T-cell (primary cell): Measurements from ENCODE around the gene RHBG. TPM values are rescaled to one million over a fixed set of nuclear protein-coding genes. Genes with fewer than 3 reads are reported as not detected.

ENCODE experiments used
- ATAC-seq, 4 experiments: fragments of 200-7000 bp in 3 of 4; fragments of 150-1000 bp in 1 of 4; cut with Tn5 transposase; replicated peaks in 1 of 4; 1 replicate in 3 of 4; 2 replicates in 1 of 4; pipeline ENCODE4 v1.10.0; 2021; ENCODE audit warnings: moderate library complexity in 3 of 4, mild to moderate bottlenecking in 2 of 4, moderate number of reproducible peaks in 1 of 4
- CTCF ChIA-PET, 2 donors: fragments of 300-600 bp; sonication (Branson Sonifier 250); formaldehyde crosslinking; loops; one replicate each; lab custom pipeline; 2022; ENCODE audit warnings: antibody characterized with exemption in 2 of 2; lab: Charles Lee
- POLR2A ChIA-PET, 2 donors: fragments of 300-600 bp; sonication (Branson Sonifier 250); formaldehyde crosslinking; loops; one replicate each; lab custom pipeline; 2022; ENCODE audit warnings: antibody characterized with exemption in 2 of 2; lab: Charles Lee
- DNase-seq, 35 experiments: peaks; one replicate each; pipeline versions ENCODE4 v3.0.0 to v3.0.0-alpha.2; 2013 to 2023
- H3K27ac ChIP-seq: one replicate; pipeline ENCODE4 v1.5.1; 2013; ENCODE audit warnings: low read length
- H3K27me3 ChIP-seq, 2 experiments: replicated peaks in 1 of 2; 1 replicate in 1 of 2; 2 replicates in 1 of 2; pipeline versions ENCODE4 v1.6.1 to v1.7.0; 2013; ENCODE audit warnings: low read length in 1 of 2, mixed read lengths in 1 of 2; ENCODE audit not compliant: control insufficient read depth in 2 of 2, insufficient read depth in 2 of 2; ENCODE audit errors: extremely low read depth in 1 of 2
- H3K36me3 ChIP-seq, 2 donors: 1 replicate in 1 of 2; 2 replicates in 1 of 2; pipeline versions ENCODE4 v1.6.1 to v1.7.0; 2013; ENCODE audit warnings: low read length in 1 of 2; ENCODE audit not compliant: control insufficient read depth in 2 of 2, insufficient read depth in 1 of 2; ENCODE audit errors: extremely low read depth in 1 of 2
- H3K4me1 ChIP-seq, 2 experiments: 1 replicate in 1 of 2; 2 replicates in 1 of 2; pipeline versions ENCODE4 v1.6.1 to v1.7.0; 2013; ENCODE audit warnings: low read length in 2 of 2, mixed read lengths in 1 of 2; ENCODE audit not compliant: insufficient read depth in 2 of 2, control insufficient read depth in 1 of 2; ENCODE audit errors: extremely low read depth in 1 of 2
- H3K4me3 ChIP-seq, 2 donors: 1 replicate in 1 of 2; 2 replicates in 1 of 2; pipeline versions ENCODE4 v1.5.1 to v1.7.0; 2013; ENCODE audit warnings: mild to moderate bottlenecking in 2 of 2, low read length in 1 of 2, moderate library complexity in 1 of 2; ENCODE audit not compliant: control insufficient read depth in 1 of 2; ENCODE audit errors: extremely low read depth in 1 of 2
- H3K9me3 ChIP-seq: 2 replicates; pipeline ENCODE4 v1.7.0; 2013
- H3K27ac Mint-ChIP-seq, 2 donors: one replicate each; pipeline ENCODE4 v1.8.0; 2020 to 2021; ENCODE audit warnings: mild to moderate bottlenecking in 2 of 2, mixed read lengths in 2 of 2
- H3K27me3 Mint-ChIP-seq, 2 donors: one replicate each; pipeline ENCODE4 v1.8.0; 2021 to 2022; ENCODE audit warnings: mixed read lengths in 2 of 2
- H3K36me3 Mint-ChIP-seq: one replicate; pipeline ENCODE4 v1.8.0; 2021; ENCODE audit warnings: mixed read lengths
- H3K4me1 Mint-ChIP-seq, 3 donors: one replicate each; pipeline ENCODE4 v1.8.0; 2020 to 2022; ENCODE audit warnings: mixed read lengths in 3 of 3, mild to moderate bottlenecking in 1 of 3
- H3K4me3 Mint-ChIP-seq, 3 donors: one replicate each; pipeline ENCODE4 v1.8.0; 2020 to 2022; ENCODE audit warnings: mild to moderate bottlenecking in 3 of 3, mixed read lengths in 3 of 3, moderate library complexity in 3 of 3
- H3K9me3 Mint-ChIP-seq, 3 donors: one replicate each; pipeline ENCODE4 v1.8.0; 2020 to 2022; ENCODE audit warnings: mixed read lengths in 3 of 3
- WGBS: methylation state at CpG from one replicate; pipeline ENCODE4 v1.1.5; 2013; ENCODE audit warnings: missing lambda C conversion rate; ENCODE audit not compliant: insufficient coverage; 5-methylcytosine and 5-hydroxymethylcytosine counted together
- total RNA-seq, 35 experiments: library from RNA in 6 of 35; stranded (reverse) in 6 of 35; fragments of 120-200 nt in 1 of 35; gene quantifications; one replicate each; pipeline versions ENCODE4 v1.2.1 to v1.2.4 and lab custom pipeline; 2013 to 2026

RHBG gene
- total RNA-seq, 5 donors from 2014 or later (not counting 1 experiment from before 2014, with no cell fraction given), result 0.35 TPM; not detected in 4

- H3K9me3 ChIP-seq, result no peaks in the 10 kb centered on the region
- no peak overlapping the region for H3K27ac ChIP-seq
- H3K4me1 ChIP-seq, result no peaks in the 10 kb centered on the region
- H3K27me3 ChIP-seq, result peaks cover 12 to 59% of the 10 kb centered on the region in 2 experiments
- no peaks in the 10 kb centered on the region for H3K4me1 Mint-ChIP-seq
- WGBS, result 83% methylated on average over 10 of the region's 10 CpGs
- DNase-seq (no peak), ATAC-seq (no peak)
- no peaks in the 10 kb centered on the region for H3K36me3 ChIP-seq
- H3K4me3 Mint-ChIP-seq, result no peak overlapping the region
- POLR2A ChIA-PET, result no interaction called here
- H3K27ac Mint-ChIP-seq, result no peak overlapping the region
- H3K4me3 ChIP-seq, result no peak overlapping the region
- CTCF ChIA-PET, result no interaction called here
- H3K27me3 Mint-ChIP-seq, result peaks cover 35 to 55% of the 10 kb centered on the region in 2 donors
- H3K36me3 Mint-ChIP-seq, result no peaks in the 10 kb centered on the region
- no peaks in the 10 kb centered on the region for H3K9me3 Mint-ChIP-seq
Measured at GRCh38 chr1:156407760-156408159, 38.7 kb downstream of the RHBG start.

DNA sequence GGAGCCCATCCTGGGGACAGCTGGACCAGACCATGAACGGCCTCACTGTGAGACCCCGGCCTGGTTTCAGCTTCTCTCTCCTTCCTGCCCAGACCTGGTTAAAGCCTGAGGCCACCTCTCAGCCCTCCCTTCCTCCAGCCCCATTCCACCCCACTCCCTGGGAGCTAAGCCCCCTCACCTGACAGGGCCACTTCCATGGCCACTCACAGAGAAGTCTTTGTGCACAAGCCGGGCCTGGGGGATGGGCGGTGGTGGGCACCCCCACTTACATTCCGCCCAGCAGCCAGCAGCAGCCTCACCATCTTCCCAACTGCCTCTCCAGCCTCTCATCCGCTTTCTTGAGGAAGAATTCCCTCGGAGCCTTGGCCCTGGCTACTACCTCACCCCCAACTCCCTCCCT is 40.4 kb downstream of the RHBG start:
- Histone ChIP-seq H3K27ac (no peak overlapping the region), H3K27me3 (peaks cover 10 to 69% of the 10 kb centered on the region in 2 experiments), H3K4me3 (no peak overlapping the region), H3K36me3 (no peaks in the 10 kb centered on the region), H3K4me1 (no peaks in the 10 kb centered on the region), H3K9me3 (no peaks in the 10 kb centered on the region)
- DNase-seq (no peak), ATAC-seq (no peak)
- Mint-ChIP-seq H3K4me1 (no peaks in the 10 kb centered on the region), H3K27ac (no peak overlapping the region), H3K9me3 (no peaks in the 10 kb centered on the region), H3K36me3 (no peaks in the 10 kb centered on the region), H3K4me3 (no peak overlapping the region), H3K27me3 (peaks cover 42 to 63% of the 10 kb centered on the region in 2 donors)
- 72% methylated on average over 5 of the region's 7 CpGs for WGBS
- ChIA-PET POLR2A (interaction anchor here in 1 of 2 donors (0.5 kb wide), 1 partner anchor 136 kb away, joined by 4 read pairs; no protein-coding TSS in a partner anchor), CTCF (interaction anchor here in 1 of 2 donors (1.9 kb wide), 1 partner anchor 24 kb away, joined by 6 read pairs; no protein-coding TSS in a partner anchor)

DNA sequence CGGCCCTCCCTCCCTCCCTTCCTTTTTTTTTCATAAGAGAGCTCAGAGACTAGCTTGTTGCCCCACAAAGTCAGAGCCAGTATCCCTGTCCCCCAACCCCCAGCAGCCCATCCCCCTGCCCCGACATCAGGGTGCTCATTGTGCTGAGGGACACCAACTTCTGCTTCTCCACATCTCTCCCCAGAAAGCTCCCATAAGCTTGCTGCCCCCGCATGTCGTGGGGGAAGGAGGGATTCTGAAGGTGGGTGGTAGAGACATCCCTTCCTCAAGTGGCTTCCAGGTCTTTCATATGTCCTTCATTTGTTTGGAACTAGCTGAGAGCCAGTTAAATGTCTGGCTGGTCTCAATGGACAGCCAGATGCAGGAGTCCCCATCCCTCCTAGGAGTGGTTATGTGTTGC is 41.2 kb downstream of the RHBG start:
- Mint-ChIP-seq H3K9me3 (no peaks in the 10 kb centered on the region), H3K4me3 (no peak overlapping the region), H3K27me3 (peaks cover 50 to 69% of the 10 kb centered on the region in 2 donors), H3K36me3 (no peaks in the 10 kb centered on the region), H3K27ac (peak overlapping the region in 1 of 2 donors; percentile 7), H3K4me1 (no peaks in the 10 kb centered on the region)
- no peak for DNase-seq
- Histone ChIP-seq H3K36me3 (no peaks in the 10 kb centered on the region), H3K27me3 (peaks cover 15 to 68% of the 10 kb centered on the region in 2 experiments), H3K9me3 (no peaks in the 10 kb centered on the region), H3K4me1 (no peaks in the 10 kb centered on the region), H3K4me3 (no peak overlapping the region), H3K27ac (no peak overlapping the region)
- no peak for ATAC-seq
- ChIA-PET CTCF (interaction anchor here in 1 of 2 donors (0.6 to 1.9 kb wide), 2 partner anchors 24 to 235 kb away, joined by 3 to 6 read pairs; no protein-coding TSS in a partner anchor), POLR2A (no interaction called here)
- WGBS, result no CpG with 5 or more reads among the region's 4 CpGs

GRCh38 chr1:156410740-156411139 is 41.7 kb downstream of the RHBG start:
- DNase-seq (no peak), ATAC-seq (no peak)
- POLR2A ChIA-PET, result interaction anchor here in 1 of 2 donors (0.5 kb wide), 1 partner anchor 115 kb away, joined by 4 read pairs; the partner anchor contains the start of gene GLMP
- no peaks in the 10 kb centered on the region for H3K36me3 ChIP-seq
- no peaks in the 10 kb centered on the region for H3K9me3 ChIP-seq
- WGBS, result 85% methylated on average over 7 of the region's 8 CpGs
- Mint-ChIP-seq H3K36me3 (no peaks in the 10 kb centered on the region), H3K4me3 (no peak overlapping the region), H3K9me3 (no peaks in the 10 kb centered on the region), H3K27me3 (peaks cover 51 to 70% of the 10 kb centered on the region in 2 donors), H3K27ac (no peak overlapping the region), H3K4me1 (no peaks in the 10 kb centered on the region)
- CTCF ChIA-PET, result interaction anchor here in 1 of 2 donors (0.6 to 1.9 kb wide), 2 partner anchors 25 to 235 kb away, joined by 3 to 6 read pairs; no protein-coding TSS in a partner anchor
- H3K27me3 ChIP-seq, result peaks cover 14 to 69% of the 10 kb centered on the region in 2 experiments
- no peak overlapping the region for H3K27ac ChIP-seq
- H3K4me1 ChIP-seq, result no peaks in the 10 kb centered on the region
- no peak overlapping the region for H3K4me3 ChIP-seq

- no peaks in the 10 kb centered on the region for H3K9me3 ChIP-seq
- no peaks in the 10 kb centered on the region for H3K9me3 Mint-ChIP-seq
- H3K4me3 ChIP-seq, result no peak overlapping the region
- peaks cover 51 to 60% of the 10 kb centered on the region in 2 donors for H3K27me3 Mint-ChIP-seq
- no peaks in the 10 kb centered on the region for H3K4me1 Mint-ChIP-seq
- ATAC-seq, result no peak
- H3K27me3 ChIP-seq, result peaks cover 24 to 55% of the 10 kb centered on the region in 2 experiments
- no peak for DNase-seq
- no peaks in the 10 kb centered on the region for H3K36me3 Mint-ChIP-seq
- 94% methylated on average over 5 of the region's 10 CpGs for WGBS
- no peaks in the 10 kb centered on the region for H3K4me1 ChIP-seq
- H3K4me3 Mint-ChIP-seq, result no peak overlapping the region
- ChIA-PET CTCF (no interaction called here), POLR2A (no interaction called here)
- no peak overlapping the region for H3K27ac ChIP-seq
- no peak overlapping the region for H3K27ac Mint-ChIP-seq
- no peaks in the 10 kb centered on the region for H3K36me3 ChIP-seq
Measured at GRCh38 chr1:156412653-156413321, 43.8 kb downstream of the RHBG start.

GRCh38 chr1:156413391-156414246 is 44.6 kb downstream of the RHBG start:
- Mint-ChIP-seq H3K27ac (no peak overlapping the region), H3K27me3 (peaks cover 58 to 61% of the 10 kb centered on the region in 2 donors), H3K4me1 (no peaks in the 10 kb centered on the region), H3K36me3 (no peaks in the 10 kb centered on the region), H3K9me3 (no peaks in the 10 kb centered on the region), H3K4me3 (no peak overlapping the region)
- DNase-seq (no peak), ATAC-seq (no peak)
- Histone ChIP-seq H3K27ac (no peak overlapping the region), H3K27me3 (peaks cover 30 to 56% of the 10 kb centered on the region in 2 experiments), H3K36me3 (no peaks in the 10 kb centered on the region), H3K4me1 (no peaks in the 10 kb centered on the region), H3K4me3 (no peak overlapping the region), H3K9me3 (no peaks in the 10 kb centered on the region)
- POLR2A ChIA-PET, result no interaction called here
- CTCF ChIA-PET, result interaction anchor here (0.6 to 1.3 kb wide), 3 partner anchors 28 to 44 kb away, joined by 3 to 5 read pairs (median 4); no protein-coding TSS in a partner anchor
- 73% methylated on average over 5 of the region's 10 CpGs for WGBS
